Neutrophil (primary cell): ENCODE results near the gene BRD7.

ENCODE experiments used
- H3K27ac ChIP-seq: fragments of 200-600 bp; sonication (generic); 2 replicates; pipeline ENCODE4 v1.5.1; 2016; ENCODE audit warnings: mild to moderate bottlenecking, moderate library complexity
- H3K27me3 ChIP-seq: fragments of 200-600 bp; sonication (generic); 2 replicates; pipeline ENCODE4 v1.6.0; 2016; ENCODE audit warnings: mild to moderate bottlenecking
- H3K36me3 ChIP-seq: fragments of 200-600 bp; sonication (generic); 2 replicates; pipeline ENCODE4 v1.5.1; 2017
- H3K4me1 ChIP-seq, 2 experiments: fragments of 200-600 bp in 1 of 2; sonication (generic) in 1 of 2; 1 replicate in 1 of 2; 2 replicates in 1 of 2; pipeline versions ENCODE4 v1.5.1 to v1.6.1; 2013 to 2016; ENCODE audit warnings: low read depth in 1 of 2, low read length in 1 of 2, mild to moderate bottlenecking in 1 of 2, moderate library complexity in 1 of 2; ENCODE audit not compliant: control insufficient read depth in 1 of 2, insufficient read depth in 1 of 2
- H3K4me3 ChIP-seq, 2 experiments: fragments of 200-600 bp in 1 of 2; sonication (generic) in 1 of 2; 1 replicate in 1 of 2; 2 replicates in 1 of 2; pipeline ENCODE4 v1.5.1; 2013 to 2016; ENCODE audit warnings: low read depth in 1 of 2, low read length in 1 of 2, mild to moderate bottlenecking in 1 of 2, moderate library complexity in 1 of 2
- H3K9me3 ChIP-seq: fragments of 200-600 bp; sonication (generic); 2 replicates; pipeline ENCODE4 v1.5.1; 2016
- TF ChIP-seq, protein P1 (sequence below): fragments of 200-600 bp; sonication (generic); IDR thresholded peaks from 2 replicates; pipeline ENCODE4 v1.5.1; 2016; ENCODE audit warnings: antibody characterized with exemption

BRD7 gene

GRCh38 chr16:50407351-50407750 lies 38.6 kb upstream of the BRD7 start:
- no peaks in the 10 kb centered on the region for H3K27me3 ChIP-seq
- H3K9me3 ChIP-seq: no peaks in the 10 kb centered on the region
- H3K27ac ChIP-seq: no peak overlapping the region
- TF ChIP-seq, protein P1, sequence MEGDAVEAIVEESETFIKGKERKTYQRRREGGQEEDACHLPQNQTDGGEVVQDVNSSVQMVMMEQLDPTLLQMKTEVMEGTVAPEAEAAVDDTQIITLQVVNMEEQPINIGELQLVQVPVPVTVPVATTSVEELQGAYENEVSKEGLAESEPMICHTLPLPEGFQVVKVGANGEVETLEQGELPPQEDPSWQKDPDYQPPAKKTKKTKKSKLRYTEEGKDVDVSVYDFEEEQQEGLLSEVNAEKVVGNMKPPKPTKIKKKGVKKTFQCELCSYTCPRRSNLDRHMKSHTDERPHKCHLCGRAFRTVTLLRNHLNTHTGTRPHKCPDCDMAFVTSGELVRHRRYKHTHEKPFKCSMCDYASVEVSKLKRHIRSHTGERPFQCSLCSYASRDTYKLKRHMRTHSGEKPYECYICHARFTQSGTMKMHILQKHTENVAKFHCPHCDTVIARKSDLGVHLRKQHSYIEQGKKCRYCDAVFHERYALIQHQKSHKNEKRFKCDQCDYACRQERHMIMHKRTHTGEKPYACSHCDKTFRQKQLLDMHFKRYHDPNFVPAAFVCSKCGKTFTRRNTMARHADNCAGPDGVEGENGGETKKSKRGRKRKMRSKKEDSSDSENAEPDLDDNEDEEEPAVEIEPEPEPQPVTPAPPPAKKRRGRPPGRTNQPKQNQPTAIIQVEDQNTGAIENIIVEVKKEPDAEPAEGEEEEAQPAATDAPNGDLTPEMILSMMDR: no peak
- no peaks in the 10 kb centered on the region for H3K36me3 ChIP-seq
- H3K4me1 ChIP-seq: no peaks in the 10 kb centered on the region
- no peak overlapping the region for H3K4me3 ChIP-seq

GRCh38 chr16:50403491-50403890 lies 34.7 kb upstream of the BRD7 start:
- no peaks in the 10 kb centered on the region for H3K4me1 ChIP-seq
- no peaks in the 10 kb centered on the region for H3K9me3 ChIP-seq
- no peak overlapping the region for H3K27ac ChIP-seq
- TF ChIP-seq, protein P1: no peak
- H3K36me3 ChIP-seq: no peaks in the 10 kb centered on the region
- no peaks in the 10 kb centered on the region for H3K27me3 ChIP-seq
- H3K4me3 ChIP-seq: no peak overlapping the region

DNA sequence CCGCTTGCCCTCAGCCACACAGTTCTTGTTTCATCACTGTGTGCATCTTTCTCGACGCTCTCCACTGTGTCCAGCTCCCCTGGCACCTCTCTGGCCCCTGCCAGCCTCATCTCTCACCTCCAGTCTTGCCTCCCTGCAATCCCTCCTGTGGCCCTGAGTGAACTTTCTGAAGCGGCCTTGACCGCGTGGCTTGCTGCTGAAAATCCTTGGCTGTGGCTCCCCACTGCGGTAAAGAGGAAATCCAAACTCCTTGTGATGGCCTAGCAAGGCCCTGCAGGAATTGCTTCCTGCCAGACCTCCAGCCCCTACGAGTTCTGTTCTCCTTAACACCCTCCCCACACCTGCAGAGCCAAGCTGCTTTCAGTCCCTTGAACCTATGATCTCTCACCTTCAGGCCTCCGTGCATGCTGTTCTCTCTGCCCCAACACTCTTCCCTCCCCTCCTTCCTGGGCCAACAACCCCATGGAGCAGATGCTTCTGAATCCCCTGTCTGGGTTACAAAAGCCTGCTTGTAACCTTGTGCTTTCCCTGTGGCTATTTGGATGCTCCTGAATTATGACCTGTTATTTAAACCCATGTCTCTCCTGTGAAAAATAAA lies 33.6 kb upstream of the BRD7 start:
- Histone ChIP-seq H3K4me1 (no peaks in the 10 kb centered on the region), H3K36me3 (no peaks in the 10 kb centered on the region), H3K4me3 (no peak overlapping the region), H3K27me3 (no peaks in the 10 kb centered on the region), H3K9me3 (no peaks in the 10 kb centered on the region), H3K27ac (no peak overlapping the region)
- TF ChIP-seq, protein P1: no peak

GRCh38 chr16:50401355-50401754 lies 32.6 kb upstream of the BRD7 start:
- no peaks in the 10 kb centered on the region for H3K27me3 ChIP-seq
- TF ChIP-seq, protein P1: no peak
- no peak overlapping the region for H3K27ac ChIP-seq
- no peaks in the 10 kb centered on the region for H3K4me1 ChIP-seq
- no peak overlapping the region for H3K4me3 ChIP-seq
- no peaks in the 10 kb centered on the region for H3K9me3 ChIP-seq
- no peaks in the 10 kb centered on the region for H3K36me3 ChIP-seq

GRCh38 chr16:50400967-50401348 lies 32.2 kb upstream of the BRD7 start:
- Histone ChIP-seq H3K27me3 (no peaks in the 10 kb centered on the region), H3K36me3 (no peaks in the 10 kb centered on the region), H3K27ac (no peak overlapping the region), H3K4me3 (no peak overlapping the region), H3K4me1 (no peaks in the 10 kb centered on the region), H3K9me3 (no peaks in the 10 kb centered on the region)
- TF ChIP-seq, protein P1: no peak
